Epithelial cell of prostate (primary cell): ENCODE measurements around the gene LENEP.

ENCODE experiments used
- DNase-seq: peaks from one replicate; pipeline ENCODE4 v3.0.0-alpha.2; 2011; ENCODE audit warnings: low read depth, low spot score
- H3K27ac ChIP-seq: fragments of 450-650 bp; 2 replicates; pipeline ENCODE4 v1.5.1; 2017; ENCODE audit warnings: mild to moderate bottlenecking

Gene LENEP

GRCh38 chr1:155040358-155041093 lies 47.1 kb downstream of the LENEP start:
- H3K27ac ChIP-seq = no peak overlapping the region
- no peak for DNase-seq

- no peak overlapping the region for H3K27ac ChIP-seq
- no peak for DNase-seq
These were observed 49.4 kb downstream of the LENEP start for GRCh38 chr1:155042789-155043188.

GRCh38 chr1:155043301-155043702 lies 49.9 kb downstream of the LENEP start:
- DNase-seq = no peak
- no peak overlapping the region for H3K27ac ChIP-seq

- no peak for DNase-seq
- no peak overlapping the region for H3K27ac ChIP-seq
These were observed 50.4 kb downstream of the LENEP start for GRCh38 chr1:155043793-155044192.
